GM12865 (cell line): Measurements from ENCODE around the gene SEMA7A.

Experiments
- DNase-seq: peaks from one replicate; pipeline ENCODE4 v3.0.0; 2010; ENCODE audit warnings: low read depth
- H3K4me3 ChIP-seq: 2 replicates; pipeline ENCODE4 v1.5.1; 2011; ENCODE audit warnings: mild to moderate bottlenecking, low read depth, low read length, control low read depth
- TF ChIP-seq, protein P1 (sequence below): IDR thresholded peaks from 2 replicates; pipeline ENCODE4 v1.5.1; 2011; ENCODE audit warnings: low read length, control low read depth, low read depth, inconsistent platforms; ENCODE audit not compliant: insufficient read depth; ENCODE audit errors: missing control alignments

The SEMA7A gene

GRCh38 chr15:74383286-74383685, 50.5 kb downstream of the SEMA7A start:
- H3K4me3 ChIP-seq, result no peak overlapping the region; the same call in 1 of the 2 replicates
- TF ChIP-seq, protein P1, sequence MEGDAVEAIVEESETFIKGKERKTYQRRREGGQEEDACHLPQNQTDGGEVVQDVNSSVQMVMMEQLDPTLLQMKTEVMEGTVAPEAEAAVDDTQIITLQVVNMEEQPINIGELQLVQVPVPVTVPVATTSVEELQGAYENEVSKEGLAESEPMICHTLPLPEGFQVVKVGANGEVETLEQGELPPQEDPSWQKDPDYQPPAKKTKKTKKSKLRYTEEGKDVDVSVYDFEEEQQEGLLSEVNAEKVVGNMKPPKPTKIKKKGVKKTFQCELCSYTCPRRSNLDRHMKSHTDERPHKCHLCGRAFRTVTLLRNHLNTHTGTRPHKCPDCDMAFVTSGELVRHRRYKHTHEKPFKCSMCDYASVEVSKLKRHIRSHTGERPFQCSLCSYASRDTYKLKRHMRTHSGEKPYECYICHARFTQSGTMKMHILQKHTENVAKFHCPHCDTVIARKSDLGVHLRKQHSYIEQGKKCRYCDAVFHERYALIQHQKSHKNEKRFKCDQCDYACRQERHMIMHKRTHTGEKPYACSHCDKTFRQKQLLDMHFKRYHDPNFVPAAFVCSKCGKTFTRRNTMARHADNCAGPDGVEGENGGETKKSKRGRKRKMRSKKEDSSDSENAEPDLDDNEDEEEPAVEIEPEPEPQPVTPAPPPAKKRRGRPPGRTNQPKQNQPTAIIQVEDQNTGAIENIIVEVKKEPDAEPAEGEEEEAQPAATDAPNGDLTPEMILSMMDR, result no peak
- no peak for DNase-seq

GRCh38 chr15:74382004-74382816, 51.5 kb downstream of the SEMA7A start:
- DNase-seq, result peak; percentile 86
- TF ChIP-seq, protein P1, result peak; percentile 97

DNA sequence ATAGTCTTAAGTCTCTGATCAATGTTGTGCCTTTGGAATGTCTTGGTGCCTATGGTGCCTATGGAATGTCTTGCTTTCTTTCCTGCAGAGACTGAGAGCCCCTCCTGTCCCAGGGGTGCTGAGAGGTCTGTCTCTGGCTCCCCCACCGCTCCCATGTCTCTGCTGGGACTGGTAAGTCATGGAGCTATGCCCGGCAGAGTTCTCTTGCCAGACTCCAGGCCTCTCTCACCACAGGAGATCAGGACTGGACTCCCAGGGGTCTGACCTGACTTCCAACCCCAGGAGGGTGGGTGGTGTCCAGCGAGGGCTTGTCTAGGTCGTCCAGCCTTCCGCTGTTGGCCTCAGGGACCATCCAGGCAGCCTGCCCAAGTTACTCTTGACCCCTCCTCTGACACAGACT, 52.3 kb downstream of the SEMA7A start:
- no peak overlapping the region for H3K4me3 ChIP-seq
- no peak for DNase-seq
- TF ChIP-seq, protein P1, result no peak

More at GRCh38 chr15:74382004-74382816, 51.5 kb downstream of the SEMA7A start:
- H3K4me3 ChIP-seq, result no peak overlapping the region

DNA sequence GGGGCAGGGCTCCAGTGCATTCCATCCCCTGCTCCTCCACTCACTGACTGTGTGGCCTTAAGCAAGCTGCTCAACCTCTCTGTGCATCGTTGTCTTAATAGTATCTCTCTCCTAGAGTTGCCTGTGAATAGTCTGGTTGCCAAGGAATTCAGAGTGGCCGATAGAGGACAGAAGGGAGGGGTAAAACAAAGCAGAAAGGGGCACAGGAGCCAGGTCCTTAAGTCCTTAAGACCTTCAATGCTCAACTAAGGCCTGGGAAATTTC, 52.6 kb downstream of the SEMA7A start:
- no peak for DNase-seq
- H3K4me3 ChIP-seq, result no peak overlapping the region
- TF ChIP-seq, protein P1, result no peak

GRCh38 chr15:74380361-74381189, 53.2 kb downstream of the SEMA7A start:
- DNase-seq, result no peak
- TF ChIP-seq, protein P1, result no peak
- no peak overlapping the region for H3K4me3 ChIP-seq

DNA sequence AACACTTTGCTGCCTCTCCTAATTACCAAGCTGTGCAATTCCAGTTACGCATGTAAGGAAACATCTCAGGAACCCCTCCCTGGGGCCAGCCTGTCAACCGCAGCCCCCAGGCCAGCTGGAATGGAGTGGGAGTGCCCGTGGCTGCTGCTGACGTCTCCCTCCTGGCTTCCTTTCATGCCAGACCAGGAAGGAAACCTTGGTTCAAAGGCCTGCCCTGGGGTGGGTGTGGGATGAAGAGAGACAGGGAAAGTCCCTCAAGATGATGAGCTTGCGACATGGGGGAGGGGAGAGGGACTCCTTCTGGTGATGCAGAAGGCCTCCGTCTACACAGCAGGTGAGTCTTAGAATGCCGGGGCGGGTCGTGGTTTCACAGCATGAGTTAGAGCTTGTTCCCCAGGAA, 54.9 kb downstream of the SEMA7A start:
- DNase-seq, result peak; percentile 57
- TF ChIP-seq, protein P1, result no peak
- H3K4me3 ChIP-seq, result no peak overlapping the region
